ENCODE results near the gene RNF166. TPM values are rescaled to one million over a fixed set of nuclear protein-coding genes. Genes with fewer than 3 reads are reported as not detected.

Gene RNF166
- total RNA-seq, 1 donor from 2014 or later, result 22.8 TPM

DNA sequence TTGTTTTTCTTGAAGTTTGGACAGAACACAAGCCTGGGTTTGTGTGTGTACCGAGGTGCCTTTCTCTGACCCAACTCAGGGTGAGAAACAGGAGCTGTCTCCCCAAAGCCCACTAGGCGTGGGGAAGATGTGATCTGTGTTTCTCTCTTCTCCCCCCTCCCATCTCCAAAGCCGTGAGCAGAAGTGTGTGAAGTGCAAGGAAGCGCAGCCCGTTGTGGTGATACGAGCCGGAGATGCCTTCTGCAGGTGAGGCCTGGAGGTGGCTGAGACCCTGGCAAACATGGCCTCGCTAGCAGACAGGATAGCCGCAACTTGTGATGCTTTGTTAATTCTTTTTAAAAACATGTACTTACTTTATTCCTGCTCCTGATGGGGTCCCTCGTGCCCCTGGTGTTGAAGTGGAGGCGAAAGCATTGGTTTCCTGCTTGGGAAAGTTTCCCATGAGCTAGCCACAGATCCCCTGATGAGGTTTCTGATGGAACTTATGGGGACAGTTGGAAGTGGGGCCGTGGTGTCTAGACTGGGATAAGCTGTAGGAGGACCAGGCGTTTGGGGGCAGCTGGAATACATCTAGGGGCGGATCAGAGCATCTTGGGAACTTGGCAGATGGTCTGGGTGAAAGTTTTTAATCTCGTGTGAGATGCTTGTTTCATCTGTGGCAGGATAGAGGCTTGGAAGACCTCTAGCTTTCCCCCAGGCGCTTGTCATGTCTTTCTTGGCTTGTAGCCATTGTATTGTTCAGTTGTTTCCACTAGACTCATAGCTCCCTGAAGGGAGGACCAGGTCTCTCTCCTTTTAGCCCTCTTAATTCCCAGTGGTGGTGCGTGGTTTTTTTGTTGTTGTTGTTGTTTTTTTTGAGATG lies 988 bp upstream of the RNF166 start:
- DNase-seq (ENCODE audit: low spot score), result no peak

GRCh38 chr16:88705801-88706228 lies 393 bp downstream of the RNF166 start:
- DNase-seq (ENCODE audit: low spot score), result no peak

GRCh38 chr16:88705076-88705684 lies 1.0 kb downstream of the RNF166 start:
- no peak for DNase-seq (ENCODE audit: low spot score)

- no peak for DNase-seq (ENCODE audit: low spot score)
Measured at GRCh38 chr16:88703486-88704309, 2.5 kb downstream of the RNF166 start.

DNA sequence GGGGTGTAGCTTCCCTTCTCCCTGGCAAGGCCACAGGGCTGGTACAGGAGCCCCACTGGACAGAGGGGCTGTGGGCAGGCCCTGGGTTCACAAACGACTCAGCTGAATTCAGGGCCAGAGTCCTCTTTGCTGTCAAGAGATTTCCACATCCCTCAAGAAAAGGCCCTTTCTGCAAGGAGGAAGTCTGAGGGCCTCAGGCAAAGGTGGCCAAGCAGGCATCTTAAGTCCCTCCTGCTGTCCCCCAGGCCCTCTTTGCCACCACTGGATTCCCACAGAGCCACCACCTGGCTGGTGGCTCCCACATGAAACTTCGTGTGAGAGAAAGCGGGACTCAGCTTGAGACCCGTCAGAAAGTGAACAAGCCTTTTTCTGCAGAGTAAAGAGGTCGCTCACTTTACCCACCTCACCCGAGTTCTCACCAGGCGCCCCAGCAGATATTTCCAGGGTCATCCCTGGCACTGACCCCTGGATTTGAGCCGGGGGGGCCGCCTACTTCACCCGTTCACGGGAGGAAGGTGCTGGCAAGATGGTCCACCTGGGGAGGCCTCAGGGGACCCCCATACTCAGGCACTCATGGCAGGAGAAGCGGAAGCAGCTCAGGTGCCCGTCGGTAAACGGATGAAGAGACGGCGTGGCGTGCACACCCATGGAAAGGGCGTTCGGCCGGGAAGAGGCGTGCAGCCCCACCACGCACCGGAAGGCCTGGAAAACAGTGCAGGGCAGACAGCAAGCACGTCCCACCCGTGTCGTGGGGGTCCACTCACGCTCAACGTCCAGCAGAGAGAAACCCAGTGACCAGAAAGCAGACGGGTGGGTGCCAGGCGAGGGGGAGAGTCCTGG lies 3.6 kb downstream of the RNF166 start:
- DNase-seq (ENCODE audit: low spot score), result no peak

GRCh38 chr16:88701581-88702370 lies 4.4 kb downstream of the RNF166 start:
- DNase-seq (ENCODE audit: low spot score), result no peak

GRCh38 chr16:88700636-88701482 lies 5.3 kb downstream of the RNF166 start:
- peak; percentile 93 for DNase-seq (ENCODE audit: low spot score)

GRCh38 chr16:88700322-88700635 lies 5.9 kb downstream of the RNF166 start:
- no peak for DNase-seq (ENCODE audit: low spot score)

GRCh38 chr16:88699180-88699579 lies 7.0 kb downstream of the RNF166 start:
- DNase-seq (ENCODE audit: low spot score), result no peak

- DNase-seq (ENCODE audit: low spot score), result no peak
Measured at GRCh38 chr16:88698646-88699045, 7.6 kb downstream of the RNF166 start.

- no peak for DNase-seq (ENCODE audit: low spot score)
Measured at GRCh38 chr16:88697831-88698615, 8.2 kb downstream of the RNF166 start.

DNA sequence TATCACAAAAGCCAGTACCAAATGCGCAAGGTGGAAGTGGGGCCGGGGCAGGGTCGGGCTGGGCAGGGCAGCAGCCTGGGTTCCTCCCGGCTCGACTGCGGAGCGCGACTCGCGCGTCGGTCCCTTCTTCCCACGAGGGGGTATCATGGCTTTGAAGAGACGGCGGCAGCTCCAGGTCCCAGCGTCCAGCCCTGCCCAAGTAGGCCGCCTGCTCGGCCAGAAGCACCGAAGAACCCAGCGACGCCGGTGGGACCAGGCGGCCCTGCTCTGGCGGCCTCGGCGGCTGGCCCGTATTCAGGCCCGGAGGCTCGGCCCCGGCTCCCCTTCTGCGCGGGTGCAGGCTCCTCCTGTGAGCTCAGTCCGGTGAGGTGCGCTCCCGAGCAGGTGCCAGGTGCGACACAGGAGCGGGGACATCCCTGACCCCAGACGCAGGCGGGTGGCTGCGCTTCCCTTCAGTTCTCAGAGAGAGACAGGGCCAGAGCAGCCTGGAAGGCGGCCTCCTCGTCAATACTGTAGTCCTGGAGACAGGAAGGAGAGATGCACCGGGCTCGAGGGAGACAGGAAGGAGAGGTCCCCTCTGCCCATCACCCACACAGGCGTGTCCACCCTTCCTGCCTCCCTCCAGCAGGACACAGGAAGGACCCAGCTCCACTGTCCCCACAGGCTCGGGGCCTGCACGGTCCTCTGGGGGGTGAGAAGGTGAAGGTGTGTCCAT lies 8.9 kb downstream of the RNF166 start:
- no peak for DNase-seq (ENCODE audit: low spot score)

- no peak for DNase-seq (ENCODE audit: low spot score)
Measured at GRCh38 chr16:88696441-88696840, 9.8 kb downstream of the RNF166 start.

GRCh38 chr16:88695753-88696152 lies 10.5 kb downstream of the RNF166 start:
- DNase-seq (ENCODE audit: low spot score), result no peak

DNA sequence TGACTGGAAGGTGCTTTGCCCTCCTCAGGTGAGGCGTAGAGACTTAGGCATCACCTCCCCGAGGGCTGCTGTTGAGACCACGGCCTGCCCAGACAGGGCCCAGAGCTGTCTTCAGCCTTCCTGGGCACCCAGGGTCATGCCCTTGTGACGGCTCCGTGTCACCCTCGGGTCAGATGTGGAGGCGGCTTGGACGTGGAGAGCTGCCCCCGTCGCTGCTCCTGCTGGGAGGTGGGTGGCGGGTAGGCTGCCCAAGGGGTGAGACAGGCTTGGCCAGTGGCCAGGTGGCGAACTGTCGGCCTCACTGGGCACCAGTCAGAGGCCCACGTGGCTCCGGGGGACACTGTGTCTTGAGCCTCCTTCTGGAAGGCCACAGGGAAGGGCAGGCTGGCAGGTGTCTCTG lies 11.0 kb downstream of the RNF166 start:
- no peak for DNase-seq (ENCODE audit: low spot score)

GRCh38 chr16:88694221-88695087 lies 11.8 kb downstream of the RNF166 start:
- DNase-seq (ENCODE audit: low spot score), result no peak

- DNase-seq (ENCODE audit: low spot score), result no peak
Measured at GRCh38 chr16:88693420-88694177, 12.6 kb downstream of the RNF166 start.
